Measurements from ENCODE around the gene KRCC1. TPM values are rescaled to one million over a fixed set of nuclear protein-coding genes. Genes with fewer than 3 reads are reported as not detected.
"Not testable (repeated sequence)": the region's sequence is repeated elsewhere in the genome, so short reads cannot be mapped to it uniquely, and the experiment has no call there.

The KRCC1 gene
- total and polyA plus RNA-seq, 8 donors: 8.3 to 21.2 (median 10.6) TPM

GRCh38 chr2:88002359-88002707 is 53.2 kb downstream of the KRCC1 start:
- no peak for FAIRE-seq

DNA sequence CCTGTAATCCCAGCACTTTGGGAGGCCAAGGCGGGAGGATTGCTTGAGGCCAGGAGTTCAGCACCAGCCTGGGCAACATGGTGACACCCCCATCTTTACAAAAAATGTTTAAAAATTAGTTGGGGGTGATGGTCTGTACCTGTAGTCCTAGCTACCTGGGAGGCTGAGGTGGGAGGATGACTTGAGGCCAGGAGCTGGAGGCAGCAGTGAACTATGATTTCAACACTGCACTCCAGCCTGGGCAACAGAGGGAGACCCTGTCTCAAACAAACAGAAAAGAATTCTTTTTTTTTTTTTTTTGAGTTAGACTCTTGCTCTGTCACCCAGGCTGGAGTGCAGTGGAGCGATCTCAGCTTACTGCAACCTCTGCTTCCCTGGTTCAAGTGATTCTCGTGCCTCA is 55.1 kb downstream of the KRCC1 start:
- H3K9me3 ChIP-seq; H3K27me3 ChIP-seq; FAIRE-seq; H3K4me1 ChIP-seq; H3K36me3 ChIP-seq; intact Hi-C loops (cut with DNase I); DNase-seq; H3K4me3 ChIP-seq; H3K27ac ChIP-seq; ATAC-seq: not testable (repeated sequence)
- WGBS, 2 donors: 55 to 56% methylated on average over 3 of the region's 3 CpGs

More at GRCh38 chr2:88002359-88002707, 53.2 kb downstream of the KRCC1 start:
- Histone ChIP-seq H3K4me1 (no peaks in the 10 kb centered on the region), H3K9me3 (no peaks in the 10 kb centered on the region), H3K27me3 (no peaks in the 10 kb centered on the region), H3K36me3 (no peaks in the 10 kb centered on the region), H3K4me3 (no peak overlapping the region), H3K27ac (no peak overlapping the region)
- DNase-seq (no peak), ATAC-seq (no peak)
- intact Hi-C loops (cut with DNase I): no loop called here
- TF ChIP-seq, protein P1, sequence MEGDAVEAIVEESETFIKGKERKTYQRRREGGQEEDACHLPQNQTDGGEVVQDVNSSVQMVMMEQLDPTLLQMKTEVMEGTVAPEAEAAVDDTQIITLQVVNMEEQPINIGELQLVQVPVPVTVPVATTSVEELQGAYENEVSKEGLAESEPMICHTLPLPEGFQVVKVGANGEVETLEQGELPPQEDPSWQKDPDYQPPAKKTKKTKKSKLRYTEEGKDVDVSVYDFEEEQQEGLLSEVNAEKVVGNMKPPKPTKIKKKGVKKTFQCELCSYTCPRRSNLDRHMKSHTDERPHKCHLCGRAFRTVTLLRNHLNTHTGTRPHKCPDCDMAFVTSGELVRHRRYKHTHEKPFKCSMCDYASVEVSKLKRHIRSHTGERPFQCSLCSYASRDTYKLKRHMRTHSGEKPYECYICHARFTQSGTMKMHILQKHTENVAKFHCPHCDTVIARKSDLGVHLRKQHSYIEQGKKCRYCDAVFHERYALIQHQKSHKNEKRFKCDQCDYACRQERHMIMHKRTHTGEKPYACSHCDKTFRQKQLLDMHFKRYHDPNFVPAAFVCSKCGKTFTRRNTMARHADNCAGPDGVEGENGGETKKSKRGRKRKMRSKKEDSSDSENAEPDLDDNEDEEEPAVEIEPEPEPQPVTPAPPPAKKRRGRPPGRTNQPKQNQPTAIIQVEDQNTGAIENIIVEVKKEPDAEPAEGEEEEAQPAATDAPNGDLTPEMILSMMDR (IDR thresholded peaks at IDR 0.05): no peak
- 86 to 92% methylated on average over 6 of the region's 6 CpGs for WGBS, 2 donors

DNA sequence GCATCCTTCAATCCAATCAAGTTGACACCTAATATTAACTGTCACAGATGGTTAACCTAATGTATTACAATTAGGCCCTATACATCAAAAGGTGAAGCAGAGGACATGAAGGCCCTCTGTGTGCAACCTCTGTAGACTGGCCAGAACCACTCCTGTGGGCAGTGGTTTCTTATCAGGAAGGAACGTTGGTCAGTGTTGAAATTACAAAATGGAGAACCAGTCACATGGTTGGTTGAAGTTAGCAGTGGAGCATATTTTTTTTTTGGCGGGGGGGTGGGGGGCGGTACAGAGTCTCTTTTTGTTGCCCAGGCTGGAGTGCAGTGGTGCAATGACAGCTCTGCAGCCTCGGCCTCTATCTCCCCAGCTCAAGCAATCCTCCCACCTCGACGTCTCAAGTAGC is 59.0 kb downstream of the KRCC1 start:
- TF ChIP-seq, protein P1 (IDR thresholded peaks at IDR 0.05): no peak
- intact Hi-C loops (cut with DNase I): no loop called here
- Histone ChIP-seq H3K9me3 (no peaks in the 10 kb centered on the region), H3K36me3 (no peaks in the 10 kb centered on the region), H3K4me3 (no peak overlapping the region), H3K4me1 (no peaks in the 10 kb centered on the region), H3K27me3 (no peaks in the 10 kb centered on the region), H3K27ac (no peak overlapping the region)
- FAIRE-seq (no peak), ATAC-seq (no peak), DNase-seq (no peak)
- WGBS, 2 donors: 71 to 84% methylated on average over 6 of the region's 6 CpGs

- 68 to 69% methylated on average over 1 of the region's 1 CpG for WGBS, 2 donors
- FAIRE-seq (no peak), DNase-seq (no peak), ATAC-seq (no peak)
- no peaks in the 10 kb centered on the region for H3K9me3 ChIP-seq
- H3K27me3 ChIP-seq: no peaks in the 10 kb centered on the region
- TF ChIP-seq, protein P1 (IDR thresholded peaks at IDR 0.05): no peak
- intact Hi-C loops (cut with DNase I): no loop called here
- H3K4me1 ChIP-seq: no peaks in the 10 kb centered on the region
- no peak overlapping the region for H3K4me3 ChIP-seq
- H3K27ac ChIP-seq: no peak overlapping the region
- no peaks in the 10 kb centered on the region for H3K36me3 ChIP-seq
Measured at GRCh38 chr2:87995756-87996155, 59.8 kb downstream of the KRCC1 start.

GRCh38 chr2:87994304-87994850 is 61.2 kb downstream of the KRCC1 start:
- H3K4me3 ChIP-seq; H3K4me1 ChIP-seq; H3K9me3 ChIP-seq; FAIRE-seq; DNase-seq; intact Hi-C loops (cut with DNase I); H3K27me3 ChIP-seq; H3K36me3 ChIP-seq; H3K27ac ChIP-seq; ATAC-seq: not testable (repeated sequence)
- 72 to 78% methylated on average over 6 to 7 of the region's 7 CpGs for WGBS, 2 donors

DNA sequence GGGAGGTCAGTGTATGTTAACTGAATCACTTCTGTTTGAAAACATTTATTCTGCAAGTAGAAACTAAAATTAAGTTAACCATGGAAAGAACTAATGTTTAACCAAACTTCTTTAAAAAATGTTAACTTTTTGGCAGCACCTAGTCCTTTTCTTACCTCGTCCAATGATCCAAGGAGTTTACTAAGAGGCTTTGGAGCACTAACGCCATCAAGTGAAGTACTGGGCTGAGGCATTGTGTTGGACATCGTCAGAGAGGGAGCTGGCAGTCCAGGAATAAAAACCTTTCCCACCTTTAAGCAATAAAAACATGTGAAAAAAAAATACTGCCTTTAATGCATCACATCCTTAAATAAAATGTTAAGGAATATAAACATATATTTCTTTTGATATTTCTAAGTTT is 63.0 kb downstream of the KRCC1 start:
- H3K9me3 ChIP-seq; ATAC-seq; H3K27ac ChIP-seq; FAIRE-seq; intact Hi-C loops (cut with DNase I); H3K4me3 ChIP-seq; H3K4me1 ChIP-seq; H3K36me3 ChIP-seq; H3K27me3 ChIP-seq; DNase-seq: not testable (repeated sequence)
- 0 to 14% methylated on average over 2 of the region's 3 CpGs for WGBS, 2 donors

GRCh38 chr2:87987473-87987872 is 68.1 kb downstream of the KRCC1 start:
- H3K4me3 ChIP-seq; ATAC-seq; DNase-seq; H3K27ac ChIP-seq; H3K36me3 ChIP-seq; intact Hi-C loops (cut with DNase I); FAIRE-seq; H3K4me1 ChIP-seq; H3K27me3 ChIP-seq; H3K9me3 ChIP-seq: not testable (repeated sequence)
- no CpG with 5 or more reads among the region's 1 CpG for WGBS, 2 donors

DNA sequence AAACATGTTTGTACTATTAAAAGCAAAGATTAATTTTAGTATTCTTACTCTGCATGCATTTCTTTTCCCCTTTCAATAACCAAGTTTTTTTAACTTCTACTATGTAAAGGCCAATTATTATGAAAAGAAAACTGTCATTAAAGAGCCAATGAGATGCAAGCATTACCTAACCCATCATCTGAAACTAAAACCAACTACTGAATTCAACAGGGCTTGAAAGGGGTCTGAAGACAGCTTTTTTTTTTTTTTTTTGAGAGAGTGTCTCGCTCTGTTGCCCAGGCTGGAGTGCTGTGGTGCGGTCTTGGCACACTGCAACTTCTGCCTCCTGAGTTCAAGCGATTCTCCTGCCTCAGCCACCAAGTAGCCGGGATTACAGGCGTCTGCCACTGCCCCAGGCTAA is 69.7 kb downstream of the KRCC1 start:
- intact Hi-C loops (cut with DNase I); ATAC-seq; H3K9me3 ChIP-seq; H3K4me1 ChIP-seq; H3K36me3 ChIP-seq; DNase-seq; H3K27ac ChIP-seq; FAIRE-seq; H3K27me3 ChIP-seq; H3K4me3 ChIP-seq: not testable (repeated sequence)
- 70 to 74% methylated on average over 5 of the region's 5 CpGs for WGBS, 2 donors

DNA sequence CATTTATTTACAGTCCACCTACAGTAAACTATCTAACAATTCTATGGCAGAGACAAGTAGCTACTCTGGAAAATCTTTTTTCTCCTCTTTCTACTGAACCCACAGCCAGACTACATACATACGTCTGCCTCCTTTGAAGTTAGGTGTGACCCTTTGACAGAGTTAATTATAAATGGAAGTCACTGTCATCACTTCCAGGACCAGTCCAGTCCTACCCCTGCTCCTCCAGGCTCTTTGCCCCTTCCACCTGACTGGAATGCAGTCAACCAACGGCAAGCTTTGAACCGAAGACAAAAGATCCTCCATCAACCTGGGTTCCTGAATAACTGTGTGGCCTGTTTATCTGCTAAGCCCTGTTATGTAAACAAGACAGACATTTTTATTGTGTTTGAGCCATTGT is 74.4 kb downstream of the KRCC1 start:
- H3K9me3 ChIP-seq; ATAC-seq; H3K4me3 ChIP-seq; H3K27ac ChIP-seq; DNase-seq; H3K4me1 ChIP-seq; H3K27me3 ChIP-seq; FAIRE-seq; H3K36me3 ChIP-seq; intact Hi-C loops (cut with DNase I): not testable (repeated sequence)
- no CpG with 5 or more reads among the region's 3 CpGs for WGBS, 2 donors
